ENCODE measurements around the gene MKNK2.

DNA sequence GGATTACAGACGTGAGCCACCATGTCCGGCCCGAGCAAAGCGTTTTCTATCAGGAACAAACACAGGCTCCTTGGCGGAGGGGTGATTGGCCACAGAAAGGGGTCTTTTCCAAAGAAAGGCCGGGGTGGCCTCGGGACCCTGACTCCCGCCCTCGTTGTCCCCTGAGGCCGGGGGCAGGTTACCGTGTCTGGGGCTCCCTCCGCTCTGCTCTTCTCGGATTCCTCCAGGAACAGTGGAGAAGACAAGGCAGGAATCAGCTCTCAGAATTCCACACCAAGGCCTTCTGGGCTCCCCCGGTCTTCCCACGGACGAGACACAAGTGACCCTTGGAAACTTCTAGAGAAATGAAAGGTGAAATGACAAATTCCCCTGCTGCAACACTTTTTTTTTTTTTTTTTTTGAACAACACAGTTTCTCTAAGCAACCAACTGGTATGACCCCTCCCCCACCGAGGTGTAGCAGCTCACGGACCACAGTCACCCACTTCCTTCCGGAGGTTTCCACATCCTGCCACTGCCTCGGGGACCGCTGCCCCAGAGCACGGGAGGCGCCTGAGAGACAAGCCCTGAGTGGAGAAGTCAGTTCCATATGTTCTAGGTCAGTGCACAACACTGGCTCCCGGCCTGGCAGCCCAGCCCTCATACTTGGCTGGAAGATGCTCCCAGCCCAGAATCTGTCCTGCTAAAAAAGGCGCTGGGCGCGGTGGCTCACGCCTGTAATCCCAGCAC lies 34.1 kb upstream of the MKNK2 start:
- TF ChIP-seq, protein P1, sequence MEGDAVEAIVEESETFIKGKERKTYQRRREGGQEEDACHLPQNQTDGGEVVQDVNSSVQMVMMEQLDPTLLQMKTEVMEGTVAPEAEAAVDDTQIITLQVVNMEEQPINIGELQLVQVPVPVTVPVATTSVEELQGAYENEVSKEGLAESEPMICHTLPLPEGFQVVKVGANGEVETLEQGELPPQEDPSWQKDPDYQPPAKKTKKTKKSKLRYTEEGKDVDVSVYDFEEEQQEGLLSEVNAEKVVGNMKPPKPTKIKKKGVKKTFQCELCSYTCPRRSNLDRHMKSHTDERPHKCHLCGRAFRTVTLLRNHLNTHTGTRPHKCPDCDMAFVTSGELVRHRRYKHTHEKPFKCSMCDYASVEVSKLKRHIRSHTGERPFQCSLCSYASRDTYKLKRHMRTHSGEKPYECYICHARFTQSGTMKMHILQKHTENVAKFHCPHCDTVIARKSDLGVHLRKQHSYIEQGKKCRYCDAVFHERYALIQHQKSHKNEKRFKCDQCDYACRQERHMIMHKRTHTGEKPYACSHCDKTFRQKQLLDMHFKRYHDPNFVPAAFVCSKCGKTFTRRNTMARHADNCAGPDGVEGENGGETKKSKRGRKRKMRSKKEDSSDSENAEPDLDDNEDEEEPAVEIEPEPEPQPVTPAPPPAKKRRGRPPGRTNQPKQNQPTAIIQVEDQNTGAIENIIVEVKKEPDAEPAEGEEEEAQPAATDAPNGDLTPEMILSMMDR (IDR thresholded peaks at IDR 0.05) = no peak
- no peak for TF ChIP-seq POLR2A (IDR thresholded peaks at IDR 0.05)

Measured in lower leg skin (tissue), 3 donors.